ENCODE measurements around the gene RPL31. TPM values are rescaled to one million over a fixed set of nuclear protein-coding genes. Genes with fewer than 3 reads are reported as not detected.

RPL31 gene
- total RNA-seq, 2 experiments from 2014 or later, result 1,356 to 1,364 TPM

DNA sequence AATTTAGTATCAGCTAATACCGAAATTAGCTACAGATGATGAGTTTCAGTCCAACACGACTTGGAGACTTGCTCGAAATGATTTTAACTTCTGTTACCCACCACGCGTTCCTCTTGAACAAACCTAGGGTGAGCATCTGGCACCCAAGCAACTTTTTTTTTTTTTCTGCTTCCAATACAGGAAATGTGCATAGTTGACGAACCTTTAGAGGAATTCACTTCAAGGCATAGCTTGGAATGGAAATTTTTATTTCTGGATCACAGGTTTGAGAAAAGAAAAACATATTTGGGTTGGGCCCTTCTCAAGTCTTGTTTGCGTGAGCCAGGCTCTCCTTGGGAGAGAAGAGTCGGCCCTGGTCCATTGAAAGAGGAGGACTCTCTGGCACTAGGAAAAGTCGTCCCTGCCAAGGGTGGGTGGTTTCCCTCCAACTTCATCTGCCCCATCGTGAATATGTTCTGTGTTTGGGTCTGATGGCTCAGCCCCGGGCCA is 37.4 kb upstream of the RPL31 start:
- ChIA-PET CTCF (interaction anchor here (1.0 kb wide), 1 partner anchor 354 kb away, joined by 3 read pairs; no protein-coding TSS in a partner anchor), POLR2A (no interaction called here)
- H3K4me1 Mint-ChIP-seq, result no peaks in the 10 kb centered on the region
- no peak for DNase-seq
- H3K4me3 Mint-ChIP-seq, result no peak overlapping the region
- H3K27ac Mint-ChIP-seq, result no peak overlapping the region
- no peaks in the 10 kb centered on the region for H3K36me3 Mint-ChIP-seq (ENCODE audit: low read depth)
- no peaks in the 10 kb centered on the region for H3K9me3 Mint-ChIP-seq
- H3K27me3 Mint-ChIP-seq, result no peaks in the 10 kb centered on the region

DNA sequence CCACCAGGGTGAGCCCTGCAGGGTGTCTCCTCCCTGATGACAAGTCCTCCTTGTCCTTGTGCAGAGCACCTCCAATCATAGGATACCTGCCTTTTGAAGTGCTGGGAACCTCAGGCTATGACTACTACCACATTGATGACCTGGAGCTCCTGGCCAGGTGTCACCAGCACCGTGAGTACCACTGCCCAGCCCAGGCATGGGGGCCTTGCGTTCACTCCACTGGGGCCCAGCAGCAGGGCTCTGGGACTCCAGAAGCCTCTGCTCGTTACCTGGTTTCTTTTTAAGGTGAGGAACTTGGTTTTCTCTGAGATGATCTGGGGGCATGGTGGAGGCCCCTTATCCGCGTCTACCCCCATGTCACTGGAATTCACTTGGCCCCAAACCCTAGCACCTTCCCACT is 36.5 kb upstream of the RPL31 start:
- no peaks in the 10 kb centered on the region for H3K36me3 Mint-ChIP-seq (ENCODE audit: low read depth)
- POLR2A ChIA-PET, result no interaction called here
- no peak overlapping the region for H3K4me3 Mint-ChIP-seq
- DNase-seq, result no peak
- no peak overlapping the region for H3K27ac Mint-ChIP-seq
- CTCF ChIA-PET, result interaction anchor here (1.0 kb wide), 1 partner anchor 355 kb away, joined by 3 read pairs; no protein-coding TSS in a partner anchor
- no peaks in the 10 kb centered on the region for H3K27me3 Mint-ChIP-seq
- no peaks in the 10 kb centered on the region for H3K4me1 Mint-ChIP-seq
- no peaks in the 10 kb centered on the region for H3K9me3 Mint-ChIP-seq

DNA sequence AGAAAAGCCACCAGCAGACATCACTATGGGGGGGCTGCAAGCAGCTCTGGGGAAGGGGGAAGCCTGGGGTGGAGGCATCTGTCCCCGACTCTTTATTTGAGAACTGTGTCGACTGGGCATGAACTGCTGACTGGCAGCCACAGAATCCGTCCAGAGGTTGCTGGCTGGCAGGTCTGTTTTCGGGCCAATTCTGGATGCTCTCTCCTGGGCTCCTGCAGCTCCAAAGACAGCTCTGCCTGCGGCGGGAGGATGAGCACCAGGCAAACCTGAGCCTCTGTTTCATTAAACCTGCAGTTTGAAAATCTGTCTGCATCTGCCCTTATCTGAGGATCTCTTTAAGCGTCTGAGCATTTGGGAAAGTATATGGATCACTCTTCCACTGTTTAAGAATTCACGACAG is 34.4 kb upstream of the RPL31 start:
- ChIA-PET POLR2A (no interaction called here), CTCF (no interaction called here)
- no peak overlapping the region for H3K4me3 Mint-ChIP-seq
- H3K4me1 Mint-ChIP-seq, result no peaks in the 10 kb centered on the region
- H3K27ac Mint-ChIP-seq, result no peak overlapping the region
- no peaks in the 10 kb centered on the region for H3K36me3 Mint-ChIP-seq (ENCODE audit: low read depth)
- H3K9me3 Mint-ChIP-seq, result no peaks in the 10 kb centered on the region
- no peak for DNase-seq
- no peaks in the 10 kb centered on the region for H3K27me3 Mint-ChIP-seq

DNA sequence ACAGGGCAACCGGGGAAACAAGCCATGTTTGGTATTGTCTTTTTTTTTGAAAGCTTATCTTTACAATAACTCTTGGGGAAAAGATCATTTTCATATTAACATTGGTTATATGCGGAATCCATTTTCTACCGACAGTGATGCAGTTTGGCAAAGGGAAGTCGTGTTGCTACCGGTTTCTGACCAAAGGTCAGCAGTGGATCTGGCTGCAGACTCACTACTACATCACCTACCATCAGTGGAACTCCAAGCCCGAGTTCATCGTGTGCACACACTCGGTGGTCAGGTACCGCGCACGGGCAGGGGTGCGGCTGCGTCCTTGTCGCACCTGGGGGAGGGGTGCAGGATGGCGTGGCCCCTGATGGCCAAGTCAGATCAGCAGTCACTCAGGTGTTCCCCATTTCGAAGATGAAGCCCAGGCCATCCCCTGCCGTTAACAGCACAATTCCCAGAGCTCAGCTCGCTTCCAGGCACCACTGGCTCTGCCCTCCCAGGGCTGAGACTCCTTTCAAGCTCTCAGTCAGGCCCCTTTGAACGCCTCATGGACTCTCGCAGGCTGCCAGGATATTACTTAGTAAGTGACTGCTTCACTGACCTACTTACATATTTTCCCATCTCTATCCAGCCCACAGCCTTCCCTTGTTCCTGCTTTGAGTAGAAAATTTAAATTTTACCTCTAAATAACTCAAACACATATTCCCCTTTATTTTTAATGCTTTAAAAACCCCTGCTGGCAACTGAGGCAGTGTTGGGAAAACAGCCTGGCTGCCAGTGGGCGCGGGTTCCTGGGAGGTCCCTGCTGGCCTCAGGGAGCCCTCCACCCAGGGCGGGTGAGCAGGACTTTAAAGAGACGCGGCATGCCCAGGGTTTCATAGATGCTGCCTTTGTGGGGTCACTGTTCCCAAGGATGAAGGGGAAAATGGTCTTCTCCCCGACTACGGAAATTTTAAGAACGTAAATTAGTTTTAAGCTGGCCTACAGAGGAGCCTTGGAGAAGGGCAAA is 33.6 kb upstream of the RPL31 start:
- Mint-ChIP-seq H3K9me3 (no peaks in the 10 kb centered on the region), H3K27me3 (no peaks in the 10 kb centered on the region), H3K27ac (no peak overlapping the region), H3K4me3 (no peak overlapping the region), H3K4me1 (no peaks in the 10 kb centered on the region), H3K36me3 (ENCODE audit: low read depth) (no peaks in the 10 kb centered on the region)
- DNase-seq, result no peak
- CTCF ChIA-PET, result no interaction called here
- POLR2A ChIA-PET, result no interaction called here

DNA sequence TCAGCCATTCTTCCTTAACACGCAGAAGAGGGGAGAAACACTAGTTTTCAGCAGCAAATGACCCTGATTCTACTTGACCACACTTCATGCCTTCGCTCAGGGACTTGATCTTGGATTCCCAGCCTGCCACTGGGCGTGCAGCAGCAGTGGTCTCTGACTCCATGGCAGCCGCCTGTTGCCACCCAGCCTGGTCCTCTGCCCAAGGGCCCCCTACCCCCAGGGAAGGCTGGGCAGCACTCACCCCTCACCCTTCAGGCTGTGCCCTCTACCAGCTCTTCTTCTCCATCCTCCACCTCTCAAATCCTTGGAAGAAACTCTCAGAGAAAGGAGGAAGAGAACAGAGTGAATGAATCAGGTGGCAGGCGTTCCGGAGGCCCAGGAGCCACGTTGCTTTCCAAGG is 32.1 kb upstream of the RPL31 start:
- CTCF ChIA-PET, result no interaction called here
- POLR2A ChIA-PET, result no interaction called here
- no peak for DNase-seq
- Mint-ChIP-seq H3K4me3 (no peak overlapping the region), H3K9me3 (no peaks in the 10 kb centered on the region), H3K27ac (no peak overlapping the region), H3K4me1 (no peaks in the 10 kb centered on the region), H3K36me3 (ENCODE audit: low read depth) (no peaks in the 10 kb centered on the region), H3K27me3 (no peaks in the 10 kb centered on the region)

DNA sequence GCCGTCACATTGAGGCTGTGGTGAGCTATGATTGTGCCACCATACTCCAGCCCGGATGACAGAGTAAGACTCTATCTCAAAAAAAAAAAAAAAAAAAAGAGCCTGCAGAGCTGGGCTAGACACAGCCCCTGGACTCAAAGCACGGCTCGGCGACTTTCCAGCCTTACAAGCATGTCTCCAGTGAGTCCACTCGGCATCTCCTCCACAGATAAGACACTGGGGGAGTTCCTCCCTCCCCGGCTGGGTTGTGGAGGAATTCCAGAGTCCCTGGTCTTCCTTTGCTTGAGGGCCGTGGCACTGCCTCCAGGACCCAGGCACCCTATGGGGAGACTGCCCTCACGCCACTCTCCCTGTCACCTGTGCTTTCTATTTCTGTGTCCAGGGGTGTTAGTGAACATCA is 30.9 kb upstream of the RPL31 start:
- no peaks in the 10 kb centered on the region for H3K27me3 Mint-ChIP-seq
- no peak for DNase-seq
- H3K27ac Mint-ChIP-seq, result no peak overlapping the region
- H3K9me3 Mint-ChIP-seq, result no peaks in the 10 kb centered on the region
- POLR2A ChIA-PET, result no interaction called here
- no peaks in the 10 kb centered on the region for H3K36me3 Mint-ChIP-seq (ENCODE audit: low read depth)
- CTCF ChIA-PET, result no interaction called here
- H3K4me3 Mint-ChIP-seq, result no peak overlapping the region
- H3K4me1 Mint-ChIP-seq, result no peaks in the 10 kb centered on the region

DNA sequence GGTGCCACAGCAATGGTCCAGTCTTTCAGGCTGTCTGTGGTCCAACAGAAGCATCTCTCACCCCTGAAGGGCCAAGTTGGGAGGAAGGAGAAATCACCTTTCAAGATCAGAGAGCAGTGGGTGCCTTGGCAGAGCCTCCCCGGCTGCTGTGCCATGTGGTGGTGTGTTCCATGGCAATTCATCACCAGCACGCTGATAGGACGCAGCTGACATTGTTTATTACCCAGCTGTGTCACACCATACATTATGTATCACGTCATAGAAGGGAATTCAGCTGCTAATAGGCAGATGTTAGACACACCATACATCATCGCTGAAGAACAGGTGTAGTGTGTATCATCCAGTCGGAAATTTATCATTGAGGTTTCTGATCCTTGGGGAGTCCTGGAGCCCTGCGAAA is 29.6 kb upstream of the RPL31 start:
- no peak overlapping the region for H3K4me3 Mint-ChIP-seq
- no peaks in the 10 kb centered on the region for H3K36me3 Mint-ChIP-seq (ENCODE audit: low read depth)
- no peak for DNase-seq
- H3K27me3 Mint-ChIP-seq, result no peaks in the 10 kb centered on the region
- CTCF ChIA-PET, result no interaction called here
- H3K9me3 Mint-ChIP-seq, result no peaks in the 10 kb centered on the region
- no peak overlapping the region for H3K27ac Mint-ChIP-seq
- POLR2A ChIA-PET, result no interaction called here
- H3K4me1 Mint-ChIP-seq, result no peaks in the 10 kb centered on the region

DNA sequence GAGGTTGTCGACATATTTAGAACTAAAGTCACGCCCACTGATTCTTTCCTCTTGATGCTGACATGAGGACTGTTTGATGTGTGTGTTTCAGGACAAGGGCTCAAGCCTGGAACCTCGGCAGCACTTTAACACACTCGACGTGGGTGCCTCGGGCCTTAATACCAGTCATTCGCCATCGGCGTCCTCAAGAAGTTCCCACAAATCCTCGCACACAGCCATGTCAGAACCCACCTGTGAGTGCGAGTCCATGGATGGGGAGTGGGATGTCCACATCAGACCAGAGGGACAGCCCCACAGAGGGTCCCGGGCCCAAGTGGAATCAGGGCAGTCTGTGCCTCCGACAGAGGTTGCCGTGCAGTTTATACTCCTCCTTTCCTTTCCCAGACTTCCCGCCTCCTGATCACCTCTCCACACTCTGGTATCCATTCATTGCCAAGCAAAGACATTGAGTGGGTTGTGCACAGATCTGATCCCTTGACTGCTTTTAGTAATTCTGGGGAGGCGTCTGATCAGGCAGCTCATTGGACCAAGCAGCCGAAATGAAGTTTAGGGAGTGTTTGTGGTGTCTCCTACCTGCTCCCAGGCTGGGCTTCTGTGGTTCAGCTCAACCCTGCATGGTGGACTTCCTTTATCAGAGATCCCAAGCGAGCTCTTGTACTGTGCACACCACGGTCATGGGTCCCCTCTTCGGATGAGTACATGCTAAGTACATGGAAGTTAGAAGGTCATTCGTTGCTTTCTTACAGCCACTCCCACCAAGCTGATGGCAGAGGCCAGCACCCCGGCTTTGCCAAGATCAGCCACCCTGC is 27.2 kb upstream of the RPL31 start:
- no peak for DNase-seq
- H3K27ac Mint-ChIP-seq, result no peak overlapping the region
- POLR2A ChIA-PET, result no interaction called here
- CTCF ChIA-PET, result no interaction called here
- H3K9me3 Mint-ChIP-seq, result no peaks in the 10 kb centered on the region
- H3K4me1 Mint-ChIP-seq, result no peaks in the 10 kb centered on the region
- H3K27me3 Mint-ChIP-seq, result no peaks in the 10 kb centered on the region
- H3K4me3 Mint-ChIP-seq, result no peak overlapping the region
- no peaks in the 10 kb centered on the region for H3K36me3 Mint-ChIP-seq (ENCODE audit: low read depth)

DNA sequence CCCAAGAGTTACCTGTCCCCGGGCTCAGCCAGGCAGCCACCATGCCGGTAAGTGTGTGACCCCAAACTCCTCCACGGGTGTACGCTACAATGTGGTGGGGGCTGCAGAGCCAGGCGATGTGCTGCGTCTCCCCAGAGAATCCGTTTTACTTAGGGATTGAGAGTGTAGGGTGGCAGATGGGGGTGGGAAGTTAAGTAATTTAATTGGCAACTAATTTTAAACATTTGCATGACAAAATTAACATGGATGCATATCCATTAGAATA is 26.6 kb upstream of the RPL31 start:
- DNase-seq, result no peak
- Mint-ChIP-seq H3K9me3 (no peaks in the 10 kb centered on the region), H3K4me3 (no peak overlapping the region), H3K27ac (no peak overlapping the region), H3K36me3 (ENCODE audit: low read depth) (no peaks in the 10 kb centered on the region), H3K4me1 (no peaks in the 10 kb centered on the region), H3K27me3 (no peaks in the 10 kb centered on the region)
- POLR2A ChIA-PET, result no interaction called here
- CTCF ChIA-PET, result no interaction called here

DNA sequence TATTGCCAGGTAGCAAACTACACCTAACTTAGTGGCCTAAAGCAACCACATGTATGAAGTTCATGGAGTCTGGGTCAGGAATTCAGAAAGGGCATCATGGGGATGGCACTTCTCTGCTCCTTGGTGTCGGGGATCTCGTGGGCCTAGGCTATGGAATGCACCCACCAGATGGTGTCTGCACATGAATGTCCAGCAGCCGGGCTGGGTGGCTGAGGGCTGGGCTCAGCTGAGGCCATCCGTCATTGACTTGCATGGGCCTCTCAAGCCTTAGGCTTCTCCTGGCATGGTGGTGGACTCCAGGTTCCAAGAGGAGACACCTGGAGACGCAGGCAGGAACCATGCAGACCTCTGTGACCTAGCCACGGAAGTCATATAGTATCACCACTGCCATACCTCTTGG is 26.0 kb upstream of the RPL31 start:
- ChIA-PET POLR2A (no interaction called here), CTCF (interaction anchor here (1.3 kb wide), 1 partner anchor 37 kb away, joined by 4 read pairs; no protein-coding TSS in a partner anchor)
- H3K4me1 Mint-ChIP-seq, result no peaks in the 10 kb centered on the region
- no peaks in the 10 kb centered on the region for H3K36me3 Mint-ChIP-seq (ENCODE audit: low read depth)
- no peaks in the 10 kb centered on the region for H3K27me3 Mint-ChIP-seq
- H3K27ac Mint-ChIP-seq, result no peak overlapping the region
- H3K4me3 Mint-ChIP-seq, result no peak overlapping the region
- no peaks in the 10 kb centered on the region for H3K9me3 Mint-ChIP-seq
- no peak for DNase-seq

DNA sequence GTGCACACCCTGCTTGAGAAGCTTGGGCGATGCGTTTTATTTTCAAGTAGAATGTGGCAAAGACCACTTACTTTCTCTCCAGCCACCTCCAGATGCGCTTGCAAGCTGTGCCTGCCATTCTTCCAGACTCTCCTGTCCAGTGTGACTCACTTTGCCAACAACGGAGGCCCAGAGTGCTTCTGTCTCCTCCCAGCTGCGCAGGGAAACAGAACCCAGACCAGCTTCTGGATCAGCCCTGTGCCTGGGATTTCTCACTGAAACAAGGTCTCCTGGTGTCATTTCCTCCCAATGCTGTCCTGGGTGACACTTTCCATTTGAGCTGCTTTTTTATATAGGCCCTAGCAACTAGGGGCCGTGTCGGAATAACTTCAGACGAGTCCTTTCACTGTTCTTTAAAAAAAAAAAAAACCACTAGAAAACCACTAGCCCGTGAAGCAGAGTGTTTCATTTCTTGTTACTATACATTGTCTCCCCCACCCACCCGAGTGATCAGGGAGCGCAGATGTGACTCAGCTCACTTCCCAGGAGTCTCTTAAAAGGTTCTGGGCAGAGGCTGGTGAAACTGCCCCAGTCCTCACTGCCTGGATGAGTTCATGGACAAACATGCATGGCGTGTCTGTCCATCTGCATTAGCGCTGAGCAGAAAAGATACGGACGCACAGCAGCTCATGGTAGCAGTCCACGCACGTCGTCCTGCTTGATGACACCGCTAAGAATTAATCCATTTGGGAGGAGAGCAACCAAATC is 25.3 kb upstream of the RPL31 start:
- DNase-seq, result no peak
- Mint-ChIP-seq H3K9me3 (no peaks in the 10 kb centered on the region), H3K27ac (no peak overlapping the region), H3K4me3 (no peak overlapping the region), H3K27me3 (no peaks in the 10 kb centered on the region), H3K36me3 (ENCODE audit: low read depth) (no peaks in the 10 kb centered on the region), H3K4me1 (no peaks in the 10 kb centered on the region)
- CTCF ChIA-PET, result interaction anchor here (1.3 kb wide), 1 partner anchor 36 kb away, joined by 4 read pairs; no protein-coding TSS in a partner anchor
- POLR2A ChIA-PET, result no interaction called here

DNA sequence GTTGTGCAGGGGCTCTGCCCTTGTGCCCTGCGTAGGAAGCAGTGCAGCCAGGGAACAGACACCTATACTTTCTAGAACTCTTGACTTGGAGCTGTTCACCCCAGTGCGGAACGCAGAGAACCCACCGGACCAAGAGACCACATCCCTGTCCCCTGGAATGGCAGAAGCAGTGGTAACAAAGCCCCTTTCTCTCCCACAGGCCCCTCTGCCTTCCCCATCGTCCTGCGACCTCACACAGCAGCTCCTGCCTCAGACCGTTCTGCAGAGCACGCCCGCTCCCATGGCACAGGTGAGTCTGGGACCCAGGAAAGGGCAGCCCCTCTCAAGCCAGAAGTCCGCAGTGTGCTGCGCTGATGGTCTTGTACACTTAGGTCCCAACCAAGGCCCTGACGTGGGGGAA is 24.6 kb upstream of the RPL31 start:
- no peak overlapping the region for H3K27ac Mint-ChIP-seq
- H3K36me3 Mint-ChIP-seq (ENCODE audit: low read depth), result no peaks in the 10 kb centered on the region
- CTCF ChIA-PET, result no interaction called here
- H3K27me3 Mint-ChIP-seq, result no peaks in the 10 kb centered on the region
- H3K4me3 Mint-ChIP-seq, result no peak overlapping the region
- H3K9me3 Mint-ChIP-seq, result no peaks in the 10 kb centered on the region
- DNase-seq, result no peak
- POLR2A ChIA-PET, result no interaction called here
- no peaks in the 10 kb centered on the region for H3K4me1 Mint-ChIP-seq

DNA sequence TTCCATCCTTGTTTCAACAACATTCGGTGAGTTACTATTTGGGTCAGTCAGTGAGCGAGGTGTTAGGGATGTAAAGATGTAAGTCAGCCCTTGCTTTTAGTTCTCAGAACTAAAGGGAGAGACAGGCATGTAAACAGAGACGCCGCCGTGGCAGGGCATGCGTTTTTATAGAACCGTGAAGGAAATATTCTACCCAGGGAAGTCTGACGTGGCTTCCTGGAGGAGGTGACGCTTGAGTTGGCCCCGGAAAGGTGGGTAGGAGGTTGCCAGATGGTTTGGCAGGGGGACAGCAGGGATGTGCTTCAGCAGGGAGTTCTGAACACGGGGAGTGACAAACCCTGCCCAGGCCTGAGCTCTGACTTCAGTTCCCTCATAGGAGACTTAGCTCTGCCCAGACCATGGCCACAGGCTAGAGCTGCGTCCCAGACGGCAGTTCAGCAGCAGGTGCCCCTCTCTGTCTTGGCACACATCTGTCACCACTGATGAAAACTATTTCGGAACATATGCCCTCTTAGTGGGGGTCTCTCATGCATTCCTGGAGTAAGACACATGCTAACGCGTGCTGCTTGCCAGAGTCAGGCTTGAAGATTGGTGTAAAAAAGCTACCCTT is 23.4 kb upstream of the RPL31 start:
- no peaks in the 10 kb centered on the region for H3K4me1 Mint-ChIP-seq
- H3K36me3 Mint-ChIP-seq (ENCODE audit: low read depth), result no peaks in the 10 kb centered on the region
- CTCF ChIA-PET, result interaction anchor here (1.3 kb wide), 1 partner anchor 11 kb away, joined by 3 read pairs; no protein-coding TSS in a partner anchor
- H3K4me3 Mint-ChIP-seq, result no peak overlapping the region
- DNase-seq, result no peak
- POLR2A ChIA-PET, result no interaction called here
- no peak overlapping the region for H3K27ac Mint-ChIP-seq
- H3K27me3 Mint-ChIP-seq, result no peaks in the 10 kb centered on the region
- H3K9me3 Mint-ChIP-seq, result no peaks in the 10 kb centered on the region
